HT-29 (cell line): ENCODE results near the gene CDC45. TPM values are rescaled to one million over a fixed set of nuclear protein-coding genes. Genes with fewer than 3 reads are reported as not detected.
"Not testable (repeated sequence)": the region's sequence is repeated elsewhere in the genome, so short reads cannot be mapped to it uniquely, and the experiment has no call there.

Experiments used
- DNase-seq: peaks from one replicate; pipeline ENCODE4 v3.0.0-alpha.2; 2015; ENCODE audit warnings: low spot score
- total RNA-seq: library from RNA; depleted of rRNA; stranded (reverse); fragments of >200 nt; shearing (Covaris generic); gene quantifications from 2 replicates; pipeline ENCODE4 v1.2.3, GENCODE V29; 2014

CDC45 gene
- total RNA-seq, 1 experiment from 2014 or later = 71.3 TPM

- no peak for DNase-seq
Measured at GRCh38 chr22:19527861-19528417, 48.2 kb downstream of the CDC45 start.

GRCh38 chr22:19529811-19530210 lies 50.1 kb downstream of the CDC45 start:
- no peak for DNase-seq

DNA sequence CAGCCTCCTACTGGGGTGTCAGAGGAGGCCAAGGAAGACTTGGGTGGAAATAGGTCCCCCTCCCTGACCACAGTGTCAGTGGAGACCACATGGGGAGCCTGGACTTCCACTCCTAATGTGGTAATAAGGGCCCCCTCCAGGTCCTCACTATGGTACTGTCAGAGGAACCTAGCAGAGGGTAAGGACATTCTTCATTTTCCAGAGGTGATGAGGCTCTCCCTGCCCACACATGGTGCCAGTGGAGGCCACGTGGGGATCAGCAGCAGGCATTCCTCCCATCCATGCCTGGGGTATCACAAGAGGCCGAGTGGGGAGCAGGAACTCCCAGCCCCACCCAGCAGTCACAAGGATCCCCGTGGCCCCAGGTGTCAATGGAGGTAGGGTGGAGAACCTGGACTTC lies 51.0 kb downstream of the CDC45 start:
- no peak for DNase-seq

DNA sequence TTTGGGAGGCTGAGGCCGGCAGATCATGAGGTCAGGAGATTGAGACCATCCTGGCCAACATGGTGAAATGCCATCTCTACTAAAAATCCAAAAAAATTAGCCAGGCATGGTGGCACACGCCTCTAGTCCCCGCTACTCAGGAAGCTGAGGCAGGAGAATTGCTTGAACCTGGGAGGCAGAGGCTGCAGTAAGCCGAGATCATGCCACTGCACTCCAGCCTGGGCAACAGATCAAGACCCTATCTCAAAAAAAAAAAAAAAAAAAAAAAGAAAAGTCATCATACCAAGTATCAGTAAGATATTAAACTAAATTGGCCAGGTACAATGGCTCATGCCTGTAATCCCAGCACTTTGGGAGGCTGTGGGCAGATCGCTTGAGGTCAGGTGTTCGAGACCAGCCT lies 51.6 kb downstream of the CDC45 start:
- not testable (repeated sequence) for DNase-seq

DNA sequence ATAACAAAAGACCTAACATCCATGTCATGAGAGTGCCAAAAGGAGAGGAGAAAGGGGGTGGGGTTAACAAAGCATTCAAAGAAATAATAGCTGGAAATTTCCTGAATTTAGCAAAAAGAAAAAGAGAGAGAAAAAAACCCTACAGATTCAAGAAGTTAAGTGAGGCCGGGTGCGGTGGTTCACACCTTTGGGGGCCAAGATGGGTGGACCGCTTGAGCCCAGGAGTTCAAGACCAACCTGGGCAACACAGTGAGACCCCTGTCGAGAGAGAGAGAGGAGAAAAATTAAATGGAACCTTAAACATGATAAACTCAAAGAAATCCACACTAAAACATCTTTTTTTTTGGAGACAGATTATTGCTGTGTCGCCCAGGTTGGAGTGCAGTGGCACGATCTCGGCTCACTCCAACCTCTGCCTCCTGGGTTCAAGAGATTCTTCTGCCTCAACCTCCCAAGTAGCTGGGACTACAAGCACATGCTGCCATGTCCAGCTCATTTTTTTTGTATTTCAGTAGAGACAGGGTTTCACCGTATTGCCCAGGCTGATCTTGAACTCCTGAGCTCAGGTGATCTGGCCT lies 53.4 kb downstream of the CDC45 start:
- no peak for DNase-seq

- no peak for DNase-seq
Measured at GRCh38 chr22:19533857-19534256, 54.1 kb downstream of the CDC45 start.

- no peak for DNase-seq
Measured at GRCh38 chr22:19535001-19535400, 55.3 kb downstream of the CDC45 start.

GRCh38 chr22:19536564-19536963 lies 56.8 kb downstream of the CDC45 start:
- no peak for DNase-seq

- DNase-seq = no peak
Measured at GRCh38 chr22:19537941-19538488, 58.3 kb downstream of the CDC45 start.

DNA sequence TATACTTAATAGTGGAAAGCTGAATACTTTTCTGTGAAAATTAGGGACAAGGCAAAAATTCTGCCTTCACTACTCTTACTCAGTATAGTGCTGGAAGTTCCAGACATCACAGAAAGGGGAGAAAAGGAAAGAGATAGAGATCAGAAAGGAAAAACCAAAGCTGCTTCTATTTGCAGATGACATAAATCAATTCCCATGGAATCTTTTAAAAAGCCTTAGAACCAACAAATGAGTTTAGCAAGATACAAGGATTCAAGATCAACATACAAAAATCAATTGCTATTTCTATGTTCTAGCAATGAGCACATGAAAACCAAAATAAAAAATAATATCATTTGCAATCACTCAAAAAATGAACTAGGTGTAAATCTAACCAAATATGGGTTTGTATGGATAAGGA lies 60.7 kb downstream of the CDC45 start:
- no peak for DNase-seq

DNA sequence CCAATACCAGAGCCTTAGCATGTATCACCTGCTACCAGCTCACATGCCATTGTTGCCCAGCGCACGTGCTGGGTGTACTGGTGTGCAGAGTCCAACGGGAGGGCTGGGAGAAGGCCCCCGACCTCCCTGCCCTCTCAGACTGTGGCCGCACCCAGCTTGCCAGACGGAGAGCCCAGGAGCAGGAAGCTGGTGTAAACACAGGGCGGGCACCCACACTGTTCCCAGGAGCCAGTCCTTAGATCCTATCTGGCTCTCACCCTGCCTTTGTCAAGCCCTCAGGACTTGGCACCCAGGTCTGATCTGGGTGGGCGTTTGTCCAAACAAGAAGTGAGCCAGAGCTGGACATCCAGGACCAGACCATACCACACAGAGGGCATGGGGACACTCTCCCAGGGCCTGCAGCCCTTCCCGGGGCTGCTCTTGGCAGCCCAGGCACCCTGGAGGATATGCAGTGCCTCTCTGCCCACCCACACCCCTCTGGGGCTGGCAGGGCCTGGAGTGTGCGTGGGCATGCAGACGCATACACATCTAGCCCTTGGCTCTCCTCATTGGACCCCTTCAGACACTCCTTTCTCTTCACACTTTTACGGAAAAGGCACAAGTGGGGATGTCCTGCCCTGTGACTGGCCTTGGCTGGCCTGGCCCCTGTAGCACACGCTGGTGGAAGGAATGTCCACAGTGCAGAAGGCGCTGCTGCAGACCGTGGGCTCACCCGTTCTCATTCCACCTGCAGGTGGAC lies 64.4 kb downstream of the CDC45 start:
- DNase-seq = no peak

DNA sequence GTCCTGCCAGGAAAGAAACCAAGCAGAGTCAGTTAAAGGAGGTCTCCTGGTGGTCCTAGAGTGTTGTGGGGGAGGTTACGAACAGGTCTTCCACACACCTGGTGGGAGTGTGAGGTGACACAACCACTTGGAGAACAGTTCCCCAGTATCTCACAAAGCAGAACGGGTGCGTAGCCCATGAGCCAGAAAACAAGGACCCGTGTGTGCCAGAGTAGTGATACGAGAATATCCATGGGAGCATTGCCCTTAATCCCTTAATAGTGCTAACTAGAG lies 66.2 kb downstream of the CDC45 start:
- DNase-seq = no peak

GRCh38 chr22:19546680-19547079 lies 67.0 kb downstream of the CDC45 start:
- no peak for DNase-seq

DNA sequence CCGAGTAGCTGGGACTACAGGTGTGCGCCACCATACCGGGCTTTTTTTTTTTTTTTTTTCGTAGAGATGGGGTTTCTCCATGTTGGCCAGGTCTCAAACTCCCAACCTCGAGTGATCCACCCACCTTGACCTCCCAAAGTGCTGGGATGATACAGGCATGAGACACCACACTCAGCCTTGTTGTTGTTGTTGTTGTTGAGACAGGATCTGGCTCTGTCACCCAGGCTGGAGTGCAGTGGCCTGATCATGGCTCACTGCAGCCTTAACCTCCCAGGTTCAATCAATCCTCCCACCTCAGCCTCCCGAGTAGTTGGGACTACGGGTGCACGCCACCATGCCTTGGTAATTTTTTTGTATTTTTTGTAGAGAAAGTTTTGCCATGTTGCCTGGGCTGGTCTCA lies 67.9 kb downstream of the CDC45 start:
- no peak for DNase-seq

DNA sequence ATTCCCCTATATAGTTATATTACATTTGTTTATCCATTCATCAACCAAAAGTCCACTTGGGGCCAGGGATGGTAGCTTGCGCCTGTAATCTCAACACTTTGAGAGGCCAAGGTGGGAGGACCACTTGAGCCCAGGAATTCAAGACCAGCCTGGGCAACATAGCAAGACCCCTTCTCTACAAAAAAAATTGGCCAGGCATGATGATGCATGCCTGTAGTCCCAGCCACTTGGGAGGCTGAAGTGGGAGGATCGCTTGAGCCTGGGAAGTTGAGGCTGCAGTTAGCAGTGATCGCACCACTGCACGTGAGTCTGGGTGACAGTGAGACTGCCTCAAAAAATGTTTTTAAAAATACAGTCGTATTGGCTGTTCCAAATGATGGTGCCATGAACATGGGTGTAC lies 68.7 kb downstream of the CDC45 start:
- not testable (repeated sequence) for DNase-seq

DNA sequence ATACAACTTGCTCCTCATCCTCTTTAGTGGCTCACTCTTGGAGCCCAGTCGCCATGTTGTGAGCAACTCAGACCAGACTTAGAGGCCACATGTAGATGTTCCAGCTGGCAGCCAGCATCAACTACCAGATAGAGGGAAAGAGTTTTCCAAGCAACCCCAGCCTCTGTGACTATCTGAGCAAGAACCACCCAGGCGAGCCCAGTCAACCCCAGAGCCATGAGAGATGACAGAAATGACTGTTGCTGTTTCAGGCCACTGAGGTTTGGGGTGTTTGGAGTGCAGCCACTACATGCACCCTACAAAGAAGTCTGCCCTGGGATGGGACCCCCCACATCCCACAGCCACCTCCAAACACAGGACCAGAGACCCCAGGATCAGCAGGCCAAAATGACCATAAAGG lies 69.2 kb downstream of the CDC45 start:
- DNase-seq = no peak

DNA sequence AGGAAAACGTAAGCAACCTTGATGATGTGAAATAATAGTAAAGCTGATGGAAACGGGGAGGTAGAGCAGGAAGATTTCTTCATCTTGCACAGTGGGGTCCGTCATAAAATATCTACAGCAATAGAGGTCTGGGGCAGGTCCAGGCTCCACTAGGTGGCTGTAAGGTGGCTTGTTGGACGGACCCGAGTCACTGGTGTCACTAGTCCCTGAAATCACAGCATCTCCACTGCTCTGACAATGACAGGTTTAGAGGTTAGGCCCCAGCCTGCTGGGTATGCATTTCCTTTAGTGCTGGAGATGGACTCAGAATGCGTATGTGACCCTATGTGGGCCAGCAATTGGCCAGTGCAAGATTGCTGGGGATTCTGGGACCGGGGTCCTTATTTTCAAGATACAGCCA lies 69.7 kb downstream of the CDC45 start:
- DNase-seq = no peak

DNA sequence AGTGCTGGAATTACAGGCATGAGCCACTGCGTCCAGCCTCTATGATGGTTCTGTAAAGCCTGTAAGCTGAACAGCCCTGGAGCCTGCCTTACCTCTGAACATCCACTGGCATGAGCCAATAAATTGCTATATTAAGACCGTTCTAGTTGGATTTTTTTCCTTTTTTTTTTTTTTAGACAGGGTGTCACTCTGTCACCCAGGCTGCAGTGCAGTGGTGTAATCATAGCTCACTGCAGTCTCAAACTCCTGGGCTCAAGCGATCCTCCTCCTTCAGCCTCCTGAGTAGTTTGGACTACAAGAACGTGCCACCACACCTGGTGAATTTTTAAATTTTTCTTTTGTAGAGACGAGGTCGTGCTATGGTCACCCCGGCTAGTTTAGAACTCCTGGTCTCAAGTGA lies 70.7 kb downstream of the CDC45 start:
- no peak for DNase-seq

DNA sequence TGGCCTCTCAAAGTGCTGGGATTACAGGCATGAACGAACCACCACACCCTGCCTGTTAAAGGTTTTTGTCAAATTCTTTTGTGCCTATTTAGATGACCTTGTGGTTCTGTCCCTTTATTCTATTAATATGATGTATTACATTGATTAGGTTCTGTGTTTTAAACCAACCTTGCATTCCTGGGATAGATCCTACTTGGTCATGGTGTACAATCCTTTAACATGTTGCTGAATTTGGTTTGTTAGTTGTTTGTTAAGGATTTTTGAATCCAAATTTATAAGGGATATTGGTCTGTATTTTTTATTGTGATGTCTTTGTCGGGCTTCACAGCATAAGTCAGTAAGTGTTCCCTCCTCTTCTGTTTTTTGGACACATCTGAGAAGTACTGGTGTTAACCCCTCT lies 73.5 kb downstream of the CDC45 start:
- no peak for DNase-seq

DNA sequence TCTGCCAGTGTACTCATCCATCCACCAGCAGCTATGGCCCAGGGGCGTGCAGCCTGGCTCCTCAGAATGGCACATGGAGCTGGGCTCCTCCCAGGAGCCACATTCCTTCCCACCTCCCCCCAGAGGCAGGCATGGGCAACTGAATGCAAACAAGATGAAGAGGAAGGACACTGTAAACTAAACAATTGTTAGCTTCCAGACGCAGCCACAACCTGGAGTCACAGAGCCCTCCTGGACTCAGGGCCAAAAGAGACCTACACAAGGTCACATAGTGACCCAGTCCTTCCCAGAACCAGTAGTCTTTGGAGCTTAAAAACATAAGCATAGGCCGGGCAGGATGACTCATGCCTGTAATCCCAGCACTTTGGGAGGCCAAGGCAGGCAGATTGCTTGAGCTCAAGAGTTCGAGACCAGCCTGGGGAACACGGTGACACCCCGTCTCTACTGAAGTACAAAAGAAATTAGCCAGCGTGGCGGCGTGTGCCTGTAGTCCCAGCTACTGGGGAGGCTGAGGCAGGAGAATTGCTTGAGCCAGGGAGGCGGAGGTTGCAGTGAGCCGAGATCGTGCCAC lies 75.2 kb downstream of the CDC45 start:
- DNase-seq = peak; percentile 28

- DNase-seq = no peak
Measured at GRCh38 chr22:19555651-19556050, 75.9 kb downstream of the CDC45 start.

DNA sequence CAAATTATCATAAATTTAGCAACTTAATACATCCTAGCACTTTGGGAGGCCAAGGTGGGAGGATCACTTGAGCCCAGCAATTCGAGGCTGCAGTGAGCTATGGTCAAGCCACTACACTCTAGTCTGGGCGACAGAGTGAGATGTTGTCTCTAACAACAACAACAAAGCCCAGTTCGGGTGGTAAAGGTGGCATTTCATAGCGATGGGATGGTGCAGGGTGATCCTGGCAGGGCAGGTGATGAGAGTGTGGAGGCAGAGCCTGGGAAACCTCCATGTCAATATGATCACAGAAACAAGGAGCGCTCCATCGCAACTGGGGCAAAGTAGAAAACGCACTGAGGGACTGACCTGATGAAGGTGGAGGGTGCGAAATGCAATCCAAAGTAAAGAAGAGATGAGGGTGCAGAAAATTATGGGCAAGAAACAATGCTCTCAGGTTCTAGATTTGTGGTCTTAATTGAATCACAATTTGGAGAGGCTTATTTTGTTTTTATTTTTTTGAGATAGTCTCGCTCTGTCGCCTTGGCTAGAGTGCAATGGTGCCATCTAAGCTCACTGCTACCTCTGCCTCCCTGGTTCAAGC lies 77.3 kb downstream of the CDC45 start:
- no peak for DNase-seq
